Measurements from ENCODE around the gene ARSD. TPM values are rescaled to one million over a fixed set of nuclear protein-coding genes. Genes with fewer than 3 reads are reported as not detected.
"Not testable (repeated sequence)": the region's sequence is repeated elsewhere in the genome, so short reads cannot be mapped to it uniquely, and the experiment has no call there.

ARSD gene
- polyA plus RNA-seq, 1 donor, result 12.3 TPM

DNA sequence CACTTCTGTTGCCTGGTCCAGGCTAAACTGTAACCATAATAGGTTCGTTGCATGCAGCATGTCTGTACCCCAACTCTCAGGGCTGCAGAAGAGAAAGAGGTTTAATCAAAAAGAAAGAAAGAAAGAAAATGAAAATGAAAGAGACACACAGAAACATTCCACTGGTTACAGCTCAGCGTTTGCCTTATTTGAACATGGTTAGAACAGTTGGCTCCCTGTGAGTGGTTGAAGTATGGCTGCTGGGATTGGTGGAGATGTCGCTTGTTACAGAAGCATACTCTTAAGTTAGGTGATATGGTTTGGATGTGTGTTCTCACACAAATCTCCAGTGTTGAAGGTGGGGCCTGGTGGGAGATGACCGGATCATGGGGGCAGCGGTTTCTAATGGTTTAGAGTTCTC is 36.3 kb downstream of the ARSD start:
- no peak for DNase-seq (ENCODE audit: low read depth)

DNA sequence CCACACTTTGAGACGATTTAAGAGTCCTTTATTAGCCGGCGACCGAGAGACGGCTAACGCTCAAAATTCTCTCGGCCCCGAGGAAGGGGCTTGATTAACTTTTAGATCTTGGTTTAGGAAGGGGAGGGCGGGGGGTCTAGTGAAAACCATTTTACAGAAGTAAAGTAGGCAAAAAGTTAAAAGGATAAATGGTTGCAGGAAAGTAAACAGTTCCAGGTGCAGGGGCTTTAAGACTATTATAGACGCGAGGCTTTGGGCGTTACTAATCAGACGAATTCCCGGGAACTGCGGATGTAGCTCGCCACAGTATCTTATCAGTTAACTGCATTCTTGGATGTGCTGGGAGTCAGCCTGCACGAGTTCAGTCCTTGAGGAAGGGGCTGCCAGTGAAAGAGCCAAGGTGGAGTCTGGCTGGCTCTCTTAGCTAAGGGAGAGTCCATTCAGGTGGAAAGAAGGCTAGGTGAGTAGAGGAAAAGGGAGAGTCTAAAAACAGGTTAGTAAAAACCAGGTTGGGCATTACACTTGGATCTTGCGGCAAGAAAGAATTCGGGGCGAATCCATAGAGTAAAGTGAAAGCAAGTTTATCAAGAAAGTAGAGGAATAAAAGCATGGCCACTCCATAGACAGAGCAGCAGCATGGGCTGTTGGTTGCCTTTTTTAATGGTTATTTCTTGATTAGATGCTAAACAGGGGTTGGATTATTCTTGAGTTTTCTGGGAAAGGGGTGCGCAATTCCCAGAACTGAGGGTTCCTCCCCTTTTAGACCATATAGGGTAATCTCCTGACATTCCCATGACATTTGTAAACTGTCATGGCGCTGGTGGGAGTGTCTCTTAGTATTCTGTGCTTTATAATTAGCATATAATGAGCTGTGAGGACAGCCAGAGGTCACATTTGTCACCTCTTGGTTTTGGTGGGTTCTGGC is 38.3 kb downstream of the ARSD start:
- not testable (repeated sequence) for DNase-seq (ENCODE audit: low read depth)

DNA sequence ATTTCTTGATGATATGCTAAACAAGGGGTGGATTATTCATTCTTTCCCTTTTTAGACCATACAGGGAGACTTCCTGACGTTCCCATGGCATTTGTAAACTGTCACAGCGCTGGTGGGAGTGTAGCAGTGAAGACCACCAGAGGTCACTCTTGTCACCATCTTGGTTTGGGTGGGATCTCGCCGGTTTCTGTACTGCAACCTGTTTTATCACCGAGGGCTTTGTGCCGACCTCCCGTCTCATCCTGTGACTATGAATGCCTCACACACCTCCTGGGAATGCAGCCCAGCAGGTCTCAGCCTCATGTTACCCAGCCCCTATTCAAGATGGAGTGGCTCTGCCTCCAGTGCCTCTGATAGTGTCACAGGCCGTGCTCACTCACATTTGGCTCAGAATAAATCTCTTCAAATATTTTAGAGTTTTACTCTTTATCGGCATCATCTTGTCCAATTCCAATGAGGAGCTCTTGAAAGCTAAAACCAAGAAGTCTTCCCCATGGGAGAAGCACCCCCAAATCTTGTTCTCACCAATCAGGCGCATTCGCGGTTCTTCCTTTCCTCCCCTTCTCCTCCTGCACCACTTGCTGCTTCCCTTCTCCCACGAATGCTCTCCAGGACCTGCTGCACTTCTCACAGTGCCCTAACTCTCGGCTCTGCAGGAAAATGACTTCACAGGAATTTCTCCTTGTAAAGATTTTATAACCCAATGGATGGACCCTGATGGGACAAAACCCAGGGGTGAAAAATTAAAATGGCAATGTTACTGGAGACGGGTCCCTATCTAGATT is 39.2 kb downstream of the ARSD start:
- DNase-seq (ENCODE audit: low read depth), result not testable (repeated sequence)

DNA sequence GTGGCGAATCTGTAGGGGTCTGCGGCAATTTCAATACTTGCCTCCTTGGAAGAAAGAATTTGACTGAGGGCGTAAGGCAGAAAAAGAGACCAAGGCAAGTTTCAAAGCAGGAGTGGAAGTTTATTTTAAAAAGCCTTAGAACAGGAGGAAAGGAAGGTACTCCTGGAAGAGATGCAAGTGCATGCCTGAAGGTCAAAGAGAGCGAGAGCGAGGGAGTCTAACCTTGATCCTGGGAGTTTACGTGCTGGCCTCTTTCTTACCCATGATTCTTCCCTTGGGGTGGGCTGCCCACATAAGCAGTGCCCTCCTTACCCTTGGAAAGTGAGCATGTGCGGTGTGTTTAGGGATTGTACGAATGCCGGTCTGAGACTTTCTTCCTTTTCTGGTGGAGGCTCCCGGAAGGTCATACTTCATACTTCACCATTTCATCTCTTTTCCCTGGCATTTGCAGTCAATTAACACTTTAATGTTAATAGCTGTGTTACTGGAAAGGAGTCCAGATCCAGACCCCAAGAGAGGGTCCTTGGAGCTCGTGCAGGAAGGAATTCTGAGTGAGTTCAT is 40.0 kb downstream of the ARSD start:
- no peak for DNase-seq (ENCODE audit: low read depth)

DNA sequence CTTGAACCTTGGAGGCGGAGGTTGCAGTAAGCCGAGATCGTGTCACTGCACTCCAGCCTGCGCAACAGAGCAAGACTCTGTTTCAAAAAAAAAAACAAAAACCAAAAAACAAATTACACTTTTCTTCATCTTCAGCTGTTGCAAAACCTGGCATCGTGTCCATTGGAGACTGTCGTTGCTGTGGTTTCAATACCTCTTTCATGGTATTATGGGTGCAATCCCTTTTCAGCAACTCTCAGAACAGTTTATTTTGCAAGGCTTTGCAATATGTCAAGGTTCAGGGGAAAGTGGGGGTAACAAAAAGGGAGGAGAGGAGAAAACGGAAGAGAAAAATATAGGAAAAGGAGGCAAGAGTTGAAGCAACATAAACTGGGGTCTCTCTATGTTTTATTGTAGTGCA is 40.8 kb downstream of the ARSD start:
- no peak for DNase-seq (ENCODE audit: low read depth)

GRCh38 chrX:2883770-2884169 is 45.4 kb downstream of the ARSD start:
- no peak for DNase-seq (ENCODE audit: low read depth)

DNA sequence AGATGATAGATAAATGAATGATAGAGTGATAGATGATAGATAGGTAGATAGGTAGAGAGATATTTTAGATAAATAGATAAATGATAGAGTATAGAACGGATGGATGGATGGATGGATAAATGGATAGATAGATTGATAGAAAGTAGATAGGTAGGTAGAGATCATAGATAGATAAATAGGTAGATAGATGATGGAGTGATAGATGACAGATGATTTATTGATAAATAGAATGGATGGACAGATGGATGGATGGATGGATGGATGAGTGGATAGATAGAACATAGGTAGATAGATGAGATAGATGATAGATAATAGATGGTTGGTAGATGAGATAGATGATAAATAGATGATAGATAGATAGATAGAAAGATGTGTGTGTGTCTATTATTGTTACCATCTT is 49.5 kb downstream of the ARSD start:
- DNase-seq (ENCODE audit: low read depth), result no peak

DNA sequence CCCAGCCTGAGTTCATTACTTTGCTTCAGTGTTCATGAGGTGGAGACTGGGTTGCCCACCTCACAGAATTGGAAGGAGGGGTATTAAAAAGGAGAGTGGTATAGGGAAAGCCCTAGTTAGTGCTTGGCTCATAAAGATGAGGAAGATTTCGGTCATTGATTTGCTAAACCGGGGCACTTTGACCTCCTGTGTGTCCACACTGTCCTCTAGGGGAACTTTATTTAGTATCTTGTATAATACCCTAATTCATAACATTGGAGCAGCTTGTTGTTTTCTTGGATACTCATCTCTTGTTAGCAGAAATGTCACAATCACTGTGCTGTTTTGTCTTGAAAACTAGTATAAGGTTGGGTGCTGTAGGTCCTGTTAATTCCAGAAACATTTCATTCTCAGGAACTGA is 50.6 kb downstream of the ARSD start:
- DNase-seq (ENCODE audit: low read depth), result no peak

- DNase-seq (ENCODE audit: low read depth), result no peak
Measured at GRCh38 chrX:2875798-2876399, 53.2 kb downstream of the ARSD start.

DNA sequence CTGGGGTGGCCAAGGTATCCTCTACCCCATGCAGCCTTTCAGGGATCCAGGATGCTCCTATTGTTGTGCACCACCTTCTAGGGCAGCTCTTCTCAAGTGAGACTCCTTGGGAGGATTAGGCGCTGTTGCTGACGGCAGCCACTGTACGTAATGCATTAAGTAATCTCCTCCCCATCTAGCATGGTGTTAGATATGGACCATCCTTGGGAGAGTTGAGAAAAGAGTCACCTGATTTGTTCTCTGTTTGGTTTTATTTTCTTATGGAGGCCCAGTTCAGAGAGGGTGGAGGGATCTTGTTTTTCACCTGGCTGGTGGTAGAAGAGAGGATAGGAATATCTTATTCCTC is 54.0 kb downstream of the ARSD start:
- DNase-seq (ENCODE audit: low read depth), result no peak

GRCh38 chrX:2874222-2875135 is 54.7 kb downstream of the ARSD start:
- DNase-seq (ENCODE audit: low read depth), result no peak

GRCh38 chrX:2872671-2873277 is 56.4 kb downstream of the ARSD start:
- no peak for DNase-seq (ENCODE audit: low read depth)

- DNase-seq (ENCODE audit: low read depth), result no peak
Measured at GRCh38 chrX:2871831-2872230, 57.3 kb downstream of the ARSD start.

GRCh38 chrX:2870650-2871049 is 58.5 kb downstream of the ARSD start:
- no peak for DNase-seq (ENCODE audit: low read depth)

DNA sequence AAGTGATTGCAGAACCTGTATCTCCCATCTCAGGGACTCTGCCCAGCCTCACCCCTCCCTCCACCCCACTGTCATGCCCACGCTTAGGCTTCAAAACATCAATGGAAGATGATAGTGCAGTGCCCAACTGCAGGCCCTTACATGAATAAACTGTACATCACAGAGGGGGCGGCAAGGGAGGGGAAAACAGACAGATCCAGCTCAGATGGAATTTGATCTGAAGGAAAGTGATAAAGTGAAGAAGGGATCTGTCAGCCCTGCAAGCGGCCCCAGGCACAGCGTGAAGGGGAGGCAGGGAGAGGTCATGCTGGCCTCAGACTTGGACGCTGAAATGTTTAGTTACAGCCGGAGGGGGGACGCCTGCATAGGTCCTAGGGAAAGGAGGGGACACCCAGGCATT is 61.9 kb downstream of the ARSD start:
- no peak for DNase-seq (ENCODE audit: low read depth)

GRCh38 chrX:2863646-2864045 is 65.5 kb downstream of the ARSD start:
- no peak for DNase-seq (ENCODE audit: low read depth)

- DNase-seq (ENCODE audit: low read depth), result no peak
Measured at GRCh38 chrX:2862404-2862803, 66.7 kb downstream of the ARSD start.

GRCh38 chrX:2859197-2859797 is 69.8 kb downstream of the ARSD start:
- DNase-seq (ENCODE audit: low read depth), result no peak

DNA sequence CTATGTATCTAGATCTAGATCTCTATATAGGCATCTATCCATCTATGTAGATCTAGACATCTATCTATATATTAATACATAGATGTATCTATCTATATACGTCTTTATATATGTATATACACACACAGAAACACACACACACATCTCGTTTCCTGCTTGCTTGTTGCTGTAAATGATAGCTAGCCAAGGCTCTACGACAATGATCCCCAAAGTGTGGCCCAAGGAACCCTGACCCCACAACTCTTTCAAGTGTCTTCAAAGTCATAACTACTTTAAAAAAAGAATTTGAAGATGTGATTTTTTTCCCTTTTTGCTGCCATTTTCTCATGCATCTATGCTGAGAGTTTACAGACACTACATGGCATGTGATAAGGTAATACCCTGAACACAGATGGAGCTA is 71.6 kb downstream of the ARSD start:
- DNase-seq (ENCODE audit: low read depth), result no peak

GRCh38 chrX:2855761-2856160 is 73.4 kb downstream of the ARSD start:
- DNase-seq (ENCODE audit: low read depth), result no peak
